GM12878 (cell line): ENCODE results near the gene UBE2L6. TPM values are rescaled to one million over a fixed set of nuclear protein-coding genes. Genes with fewer than 3 reads are reported as not detected.

Experiments
- BACH1 ChIP-seq: fragments of 450-650 bp; IDR thresholded peaks from 2 replicates; pipeline ENCODE4 v1.6.1; 2017; ENCODE audit warnings: mild to moderate bottlenecking, borderline replicate concordance
- CEBPZ ChIP-seq: fragments of 150-350 bp; IDR thresholded peaks from 2 replicates; pipeline ENCODE4 v1.6.1; 2016; ENCODE audit warnings: low read depth, low read length
- CHD1 ChIP-seq: IDR thresholded peaks from 2 replicates; pipeline ENCODE4 v1.6.1; 2012; ENCODE audit warnings: low read depth, low read length, improper control_type of control experiment
- E2F4 ChIP-seq: IDR thresholded peaks from 2 replicates; pipeline ENCODE4 v1.6.1; 2012; ENCODE audit warnings: low read depth, low read length, improper control_type of control experiment
- EGR1 ChIP-seq, 2 experiments: IDR thresholded peaks; 1 replicate in 1 of 2; 2 replicates in 1 of 2; pipeline ENCODE4 v1.6.1; 2011 to 2012; ENCODE audit warnings: low read depth in 2 of 2, low read length in 2 of 2, borderline replicate concordance in 1 of 2, mild to moderate bottlenecking in 1 of 2, moderate library complexity in 1 of 2
- EP300 ChIP-seq, 2 experiments: fragments of 150-350 bp in 1 of 2; IDR thresholded peaks; 2 replicates each; pipeline ENCODE4 v1.6.1; 2011 to 2012; ENCODE audit warnings: low read depth in 2 of 2, low read length in 2 of 2, borderline replicate concordance in 1 of 2, improper control_type of control experiment in 1 of 2, inconsistent platforms in 1 of 2; ENCODE audit not compliant: control insufficient read depth in 1 of 2
- FOXK2 ChIP-seq: fragments of 450-650 bp; IDR thresholded peaks from 2 replicates; pipeline ENCODE4 v1.6.1; 2017; ENCODE audit warnings: mild to moderate bottlenecking, moderate library complexity
- GATAD2B ChIP-seq: fragments of 450-650 bp; conservative IDR thresholded peaks from 2 replicates; pipeline ENCODE4 v1.6.1; 2017; ENCODE audit warnings: low read depth, mild to moderate bottlenecking, moderate library complexity
- JUND ChIP-seq: IDR thresholded peaks from 2 replicates; pipeline ENCODE4 v1.6.1; 2012; ENCODE audit warnings: low read depth, mild to moderate bottlenecking, low read length, improper control_type of control experiment, moderate library complexity
- KLF5 ChIP-seq: fragments of 450-650 bp; IDR thresholded peaks from 2 replicates; pipeline ENCODE4 v1.6.1; 2014; ENCODE audit warnings: mild to moderate bottlenecking; ENCODE audit not compliant: partially characterized antibody
- LARP7 ChIP-seq: fragments of 450-650 bp; IDR thresholded peaks from 2 replicates; pipeline ENCODE4 v1.6.1; 2017; ENCODE audit warnings: mild to moderate bottlenecking
- MXI1 ChIP-seq: fragments of 150-350 bp; IDR thresholded peaks from 2 replicates; pipeline ENCODE4 v1.6.1; 2011; ENCODE audit warnings: low read depth, mild to moderate bottlenecking, inconsistent platforms, low read length, improper control_type of control experiment
- NFXL1 ChIP-seq: fragments of 450-650 bp; IDR thresholded peaks from 2 replicates; pipeline ENCODE4 v1.6.1; 2017; ENCODE audit warnings: antibody characterized with exemption, mild to moderate bottlenecking, borderline replicate concordance
- NFYA ChIP-seq: IDR thresholded peaks from 2 replicates; pipeline ENCODE4 v1.6.1; 2011; ENCODE audit warnings: low read depth, mild to moderate bottlenecking, low read length, improper control_type of control experiment, borderline replicate concordance
- NR2C1 ChIP-seq: fragments of 450-650 bp; IDR thresholded peaks from 2 replicates; pipeline ENCODE4 v1.6.1; 2017; ENCODE audit warnings: antibody characterized with exemption, mild to moderate bottlenecking, moderate library complexity
- PKNOX1 ChIP-seq: fragments of 450-650 bp; IDR thresholded peaks from 2 replicates; pipeline ENCODE4 v1.6.1; 2016; ENCODE audit warnings: mild to moderate bottlenecking
- PML ChIP-seq: IDR thresholded peaks from 2 replicates; pipeline ENCODE4 v1.6.1; 2012; ENCODE audit warnings: low read length, inconsistent platforms
- POLR2A ChIP-seq: IDR thresholded peaks from 2 replicates; pipeline ENCODE4 v1.6.1; 2011; ENCODE audit warnings: low read depth, mild to moderate bottlenecking, low read length
- POLR2AphosphoS2 ChIP-seq: IDR thresholded peaks from 2 replicates; pipeline ENCODE4 v1.6.1; 2011; ENCODE audit warnings: low read depth, mild to moderate bottlenecking, low read length, improper control_type of control experiment, moderate library complexity
- POU2F2 ChIP-seq: IDR thresholded peaks from 3 replicates; pipeline ENCODE4 v1.6.1; 2011; ENCODE audit warnings: low read depth, mild to moderate bottlenecking, low read length, borderline replicate concordance
- RBBP5 ChIP-seq: fragments of 200-600 bp; sonication (generic); conservative IDR thresholded peaks from 2 replicates; pipeline ENCODE4 v1.6.1; 2016
- RELA ChIP-seq: fragments of 450-650 bp; IDR thresholded peaks from 2 replicates; pipeline ENCODE4 v1.8.0; 2014; ENCODE audit warnings: borderline replicate concordance; ENCODE audit not compliant: partially characterized antibody
- SUZ12 ChIP-seq: fragments of 200-600 bp; sonication (generic); IDR thresholded peaks from one replicate; pipeline ENCODE4 v1.6.1; 2018; ENCODE audit warnings: antibody characterized with exemption, mild to moderate bottlenecking; ENCODE audit not compliant: unreplicated experiment
- TAF1 ChIP-seq: IDR thresholded peaks from 2 replicates; pipeline ENCODE4 v1.6.1; 2011; ENCODE audit warnings: mild to moderate bottlenecking, low read depth, low read length, borderline replicate concordance
- TBL1XR1 ChIP-seq: IDR thresholded peaks from 2 replicates; pipeline ENCODE4 v1.6.1; 2012; ENCODE audit warnings: low read depth, low read length, improper control_type of control experiment
- TCF12 ChIP-seq: IDR thresholded peaks from 2 replicates; pipeline ENCODE4 v1.6.1; 2011; ENCODE audit warnings: low read depth, mild to moderate bottlenecking, low read length
- ZNF274 ChIP-seq: IDR thresholded peaks from one replicate; pipeline ENCODE4 v1.8.0; 2011; ENCODE audit not compliant: insufficient read length, insufficient read depth
- ZNF384 ChIP-seq: IDR thresholded peaks from 2 replicates; pipeline ENCODE4 v1.6.1; 2012; ENCODE audit warnings: low read depth, mild to moderate bottlenecking, low read length, improper control_type of control experiment, borderline replicate concordance
- polyA plus RNA-seq, 11 experiments: library from polyadenylated mRNA; depleted of rRNA in 4 of 11; unstranded in 6 of 11; stranded (reverse) in 5 of 11; fragments of >200 nt; fragmentation: Nextera tagmentation in 4 of 11; fragmentation: Illumina TruSeq in 1 of 11; extraction: Ambion mirVana in 4 of 11; extraction: Trizol in 1 of 11; gene quantifications; 1 replicate in 1 of 11; 2 replicates in 10 of 11; pipeline versions ENCODE4 v1.2.1 to v1.2.3, GENCODE V29; 2011 to 2016; ENCODE audit warnings: inconsistent platforms in 2 of 11, missing spikeins in 2 of 11, low read depth in 1 of 11
- total RNA-seq, 4 experiments: library from RNA; depleted of rRNA in 3 of 4; stranded (reverse); fragments of >200 nt in 3 of 4; fragmentation: Illumina TruSeq in 1 of 4; extraction: Trizol in 1 of 4; gene quantifications; 2 replicates each; pipeline versions ENCODE4 v1.2.1 to v1.2.3, GENCODE V29; 2013 to 2021

UBE2L6 gene
- total and polyA plus RNA-seq, 10 of the 15 experiments (the other 5 are each of a cell fraction or from before 2014, with no cell fraction given), result 114 to 295 (median 173) TPM

GRCh38 chr11:57515332-57516060 lies 52.0 kb downstream of the UBE2L6 start, which contains the start of gene SLC43A1 (continued):
- TF ChIP-seq NR2C1, result no peak
- no peak for TF ChIP-seq RBBP5
- no peak for TF ChIP-seq TCF12
- TF ChIP-seq CEBPZ, result no peak
- TF ChIP-seq GATAD2B, result 0 out of 2 replicates have a peak, but pooled peaks have one; percentile 45
- no peak for TF ChIP-seq E2F4
- TF ChIP-seq TAF1, result no peak
- 0 out of 3 replicates have a peak, but pooled peaks of 1 of the 2 experiments have one; percentile 70 for TF ChIP-seq EGR1 (IDR thresholded peaks at IDR 0.05; ENCODE audit: borderline replicate concordance in 1 of 2, low read depth in 2 of 2, low read length in 2 of 2)
- TF ChIP-seq JUND, result no peak
- no peak for TF ChIP-seq NFYA
- TF ChIP-seq FOXK2, result no peak
- TF ChIP-seq SUZ12, result no peak
- TF ChIP-seq ZNF384, result no peak
- no peak for TF ChIP-seq PML
- TF ChIP-seq CHD1, result no peak
- TF ChIP-seq POLR2A, result peak; percentile 25; the same call in 1 of the 2 replicates
- no peak for TF ChIP-seq BACH1
- TF ChIP-seq PKNOX1, result no peak
- TF ChIP-seq EP300 (IDR thresholded peaks at IDR 0.05; ENCODE audit: borderline replicate concordance in 1 of 2, control insufficient read depth in 1 of 2, low read depth in 2 of 2, low read length in 2 of 2), result no peak
- no peak for TF ChIP-seq KLF5
- no peak for TF ChIP-seq ZNF274
- no peak for TF ChIP-seq POU2F2
- no peak for TF ChIP-seq POLR2AphosphoS2
- no peak for TF ChIP-seq MXI1
- no peak for TF ChIP-seq NFXL1
- TF ChIP-seq TBL1XR1, result no peak
- TF ChIP-seq LARP7, result no peak; the same call in 1 of the 2 replicates
- no peak for TF ChIP-seq RELA
